ENCODE measurements around the gene PDCL3. TPM values are rescaled to one million over a fixed set of nuclear protein-coding genes. Genes with fewer than 3 reads are reported as not detected.

Gene PDCL3
- total RNA-seq, 1 experiment from 2014 or later, result 16.2 TPM

DNA sequence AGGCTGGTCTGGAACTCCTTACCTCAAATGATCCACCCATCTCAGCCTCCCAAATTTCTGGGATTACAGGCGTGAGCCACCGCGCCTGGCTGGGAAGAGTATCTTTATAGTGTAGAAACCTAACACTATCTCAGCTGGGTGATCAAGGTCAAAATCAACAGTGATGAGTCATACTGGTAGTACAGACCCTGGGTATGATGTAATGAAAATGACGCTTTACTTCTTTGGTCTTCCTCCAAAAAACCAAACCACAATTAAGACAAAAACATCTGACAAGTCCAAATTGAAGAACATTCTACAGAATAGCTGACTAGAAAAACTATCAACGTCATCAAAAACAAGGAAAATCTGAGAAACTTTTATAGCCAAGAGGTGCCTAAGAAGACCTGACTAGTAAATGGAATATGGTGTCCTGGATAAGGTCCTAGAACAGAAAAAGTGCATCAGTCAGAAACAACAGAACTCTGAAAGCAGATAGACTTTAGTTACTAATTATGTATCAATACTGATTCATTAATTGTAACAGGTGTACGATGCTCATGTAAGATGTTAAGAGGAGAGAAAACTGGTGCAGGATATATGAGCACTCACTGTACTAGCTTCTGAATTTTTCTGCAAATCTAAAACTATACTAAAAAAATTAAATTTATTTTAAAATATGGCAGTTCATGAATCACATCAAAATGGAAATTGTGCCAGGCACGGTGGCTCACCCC lies 25.4 kb downstream of the PDCL3 start:
- Histone ChIP-seq H3K9me2 (replicated peaks; ENCODE audit: insufficient read depth, low read length) (no peaks in the 10 kb centered on the region), H3K4me3 (ENCODE audit: low read length) (no peak overlapping the region), H3K4me2 (ENCODE audit: low read depth, low read length, poor library complexity, severe bottlenecking) (no peak overlapping the region), H3K9ac (ENCODE audit: low read length) (no peak overlapping the region), H3K9me3 (ENCODE audit: low read length) (no peaks in the 10 kb centered on the region), H3K4me1 (ENCODE audit: low read length) (no peaks in the 10 kb centered on the region), H3K79me2 (ENCODE audit: low read length) (no peaks in the 10 kb centered on the region), H3K36me3 (ENCODE audit: insufficient read depth, low read length) (no peaks in the 10 kb centered on the region), H4K20me1 (ENCODE audit: insufficient read depth, low read depth, low read length) (no peaks in the 10 kb centered on the region), H3K27me3 (ENCODE audit: low read length) (no peaks in the 10 kb centered on the region), H2AFZ (ENCODE audit: low read length) (no peak overlapping the region), H3K27ac (ENCODE audit: low read length) (no peak overlapping the region)
- no peak for DNase-seq

DNA sequence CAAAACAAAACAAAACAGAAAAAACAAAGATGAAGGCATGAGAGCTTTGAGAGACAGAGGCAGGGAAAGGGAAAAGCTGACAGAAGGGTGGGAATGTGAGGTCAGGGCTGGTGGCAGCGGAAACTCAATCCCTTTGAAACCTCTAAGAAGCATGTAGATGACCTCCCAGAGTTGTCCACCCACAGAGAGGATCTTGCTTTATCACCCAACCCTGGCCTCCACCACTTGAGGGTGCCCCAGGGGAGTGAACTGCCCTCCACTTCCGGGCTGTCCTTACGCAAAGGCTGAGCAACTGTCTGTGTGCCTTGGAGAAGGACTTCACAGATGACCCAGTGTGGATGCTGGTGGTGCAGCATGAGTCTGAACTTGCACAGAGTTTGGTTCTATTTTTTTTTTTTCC lies 26.7 kb downstream of the PDCL3 start:
- Histone ChIP-seq H3K36me3 (ENCODE audit: insufficient read depth, low read length) (no peaks in the 10 kb centered on the region), H3K9me3 (ENCODE audit: low read length) (no peaks in the 10 kb centered on the region), H3K79me2 (ENCODE audit: low read length) (no peaks in the 10 kb centered on the region), H3K27ac (ENCODE audit: low read length) (no peak overlapping the region), H2AFZ (ENCODE audit: low read length) (no peak overlapping the region), H4K20me1 (ENCODE audit: insufficient read depth, low read depth, low read length) (no peaks in the 10 kb centered on the region), H3K4me2 (ENCODE audit: low read depth, low read length, poor library complexity, severe bottlenecking) (no peak overlapping the region), H3K9me2 (replicated peaks; ENCODE audit: insufficient read depth, low read length) (no peaks in the 10 kb centered on the region), H3K4me3 (ENCODE audit: low read length) (no peak overlapping the region), H3K27me3 (ENCODE audit: low read length) (no peaks in the 10 kb centered on the region), H3K9ac (ENCODE audit: low read length) (no peak overlapping the region), H3K4me1 (ENCODE audit: low read length) (no peaks in the 10 kb centered on the region)
- no peak for DNase-seq

DNA sequence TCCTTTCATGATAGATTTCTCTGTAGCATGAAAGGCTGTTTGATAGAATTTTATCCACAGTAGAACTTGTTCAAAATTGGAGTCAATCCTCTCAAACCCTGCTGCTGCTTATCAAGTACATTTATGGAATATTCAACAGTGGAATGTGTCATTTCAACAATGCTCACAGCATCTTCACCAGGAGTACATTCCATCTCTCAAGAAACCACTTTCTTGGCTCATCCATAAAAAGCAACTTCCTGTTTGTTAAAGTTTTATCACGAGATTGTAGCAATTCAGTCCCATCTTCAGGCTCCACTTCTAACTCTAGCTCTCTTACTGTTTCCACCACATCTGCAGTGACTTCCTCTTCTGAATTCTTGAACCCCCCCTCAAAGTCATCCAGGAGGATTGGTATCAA lies 29.4 kb downstream of the PDCL3 start:
- no peak overlapping the region for H2AFZ ChIP-seq (ENCODE audit: low read length)
- no peaks in the 10 kb centered on the region for H3K36me3 ChIP-seq (ENCODE audit: insufficient read depth, low read length)
- no peak overlapping the region for H3K4me2 ChIP-seq (ENCODE audit: low read depth, low read length, poor library complexity, severe bottlenecking)
- no peak overlapping the region for H3K27ac ChIP-seq (ENCODE audit: low read length)
- no peak overlapping the region for H3K9ac ChIP-seq (ENCODE audit: low read length)
- H3K4me1 ChIP-seq (ENCODE audit: low read length), result no peaks in the 10 kb centered on the region
- H3K4me3 ChIP-seq (ENCODE audit: low read length), result no peak overlapping the region
- no peaks in the 10 kb centered on the region for H3K9me2 ChIP-seq (replicated peaks; ENCODE audit: insufficient read depth, low read length)
- no peaks in the 10 kb centered on the region for H4K20me1 ChIP-seq (ENCODE audit: insufficient read depth, low read depth, low read length)
- H3K79me2 ChIP-seq (ENCODE audit: low read length), result no peaks in the 10 kb centered on the region
- no peaks in the 10 kb centered on the region for H3K9me3 ChIP-seq (ENCODE audit: low read length)
- no peak for DNase-seq
- no peaks in the 10 kb centered on the region for H3K27me3 ChIP-seq (ENCODE audit: low read length)

DNA sequence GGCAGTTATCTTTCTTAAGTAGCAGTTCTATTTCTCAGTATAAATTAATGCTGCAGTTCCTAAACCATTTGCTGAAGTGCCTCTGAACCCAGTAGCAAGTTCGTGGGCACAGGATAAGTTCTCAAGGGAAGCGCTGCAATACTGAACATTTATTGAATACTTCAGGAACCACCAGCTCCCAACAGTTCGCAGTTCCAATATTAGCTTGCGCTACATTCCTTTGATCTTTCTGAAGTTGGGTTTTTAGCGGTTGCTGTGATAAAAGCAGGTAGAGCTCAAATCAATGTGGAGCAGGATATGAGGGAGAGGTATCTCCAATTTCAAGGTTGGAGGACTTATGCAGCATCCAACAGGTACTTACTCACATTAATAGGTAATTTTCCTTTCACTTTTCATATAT lies 33.7 kb downstream of the PDCL3 start:
- Histone ChIP-seq H4K20me1 (ENCODE audit: insufficient read depth, low read depth, low read length) (no peaks in the 10 kb centered on the region), H3K9me3 (ENCODE audit: low read length) (no peaks in the 10 kb centered on the region), H3K4me1 (ENCODE audit: low read length) (peaks cover 5% of the 10 kb centered on the region), H3K36me3 (ENCODE audit: insufficient read depth, low read length) (no peaks in the 10 kb centered on the region), H3K4me3 (ENCODE audit: low read length) (no peak overlapping the region), H3K27ac (ENCODE audit: low read length) (no peak overlapping the region), H3K9me2 (replicated peaks; ENCODE audit: insufficient read depth, low read length) (no peaks in the 10 kb centered on the region), H3K9ac (ENCODE audit: low read length) (no peak overlapping the region), H3K79me2 (ENCODE audit: low read length) (no peaks in the 10 kb centered on the region), H3K27me3 (ENCODE audit: low read length) (no peaks in the 10 kb centered on the region), H2AFZ (ENCODE audit: low read length) (no peak overlapping the region), H3K4me2 (ENCODE audit: low read depth, low read length, poor library complexity, severe bottlenecking) (no peak overlapping the region)
- no peak for DNase-seq

GRCh38 chr2:100599566-100599965 lies 36.8 kb downstream of the PDCL3 start:
- Histone ChIP-seq H3K4me1 (ENCODE audit: low read length) (peaks cover 36% of the 10 kb centered on the region), H3K4me2 (ENCODE audit: low read depth, low read length, poor library complexity, severe bottlenecking) (no peak overlapping the region), H3K79me2 (ENCODE audit: low read length) (no peaks in the 10 kb centered on the region), H3K27ac (ENCODE audit: low read length) (no peak overlapping the region), H3K9me2 (replicated peaks; ENCODE audit: insufficient read depth, low read length) (no peaks in the 10 kb centered on the region), H4K20me1 (ENCODE audit: insufficient read depth, low read depth, low read length) (no peaks in the 10 kb centered on the region), H3K9me3 (ENCODE audit: low read length) (no peaks in the 10 kb centered on the region), H3K9ac (ENCODE audit: low read length) (no peak overlapping the region), H3K27me3 (ENCODE audit: low read length) (no peaks in the 10 kb centered on the region), H2AFZ (ENCODE audit: low read length) (no peak overlapping the region), H3K36me3 (ENCODE audit: insufficient read depth, low read length) (no peaks in the 10 kb centered on the region), H3K4me3 (ENCODE audit: low read length) (no peak overlapping the region)
- DNase-seq, result no peak

- Histone ChIP-seq H3K4me2 (ENCODE audit: low read depth, low read length, poor library complexity, severe bottlenecking) (peak overlapping the region; percentile 71), H3K27me3 (ENCODE audit: low read length) (no peaks in the 10 kb centered on the region), H4K20me1 (ENCODE audit: insufficient read depth, low read depth, low read length) (no peaks in the 10 kb centered on the region), H3K27ac (ENCODE audit: low read length) (peak overlapping the region; percentile 52), H2AFZ (ENCODE audit: low read length) (peak overlapping the region; percentile 32), H3K9me2 (replicated peaks; ENCODE audit: insufficient read depth, low read length) (no peaks in the 10 kb centered on the region), H3K36me3 (ENCODE audit: insufficient read depth, low read length) (no peaks in the 10 kb centered on the region), H3K9me3 (ENCODE audit: low read length) (no peaks in the 10 kb centered on the region), H3K4me1 (ENCODE audit: low read length) (peaks cover 45% of the 10 kb centered on the region), H3K9ac (ENCODE audit: low read length) (peak overlapping the region; percentile 33), H3K4me3 (ENCODE audit: low read length) (peak overlapping the region; percentile 44; the same call in 1 of the 2 replicates), H3K79me2 (ENCODE audit: low read length) (no peaks in the 10 kb centered on the region)
- DNase-seq, result peak; percentile 90
Measured at GRCh38 chr2:100601661-100602060, 38.9 kb downstream of the PDCL3 start.

DNA sequence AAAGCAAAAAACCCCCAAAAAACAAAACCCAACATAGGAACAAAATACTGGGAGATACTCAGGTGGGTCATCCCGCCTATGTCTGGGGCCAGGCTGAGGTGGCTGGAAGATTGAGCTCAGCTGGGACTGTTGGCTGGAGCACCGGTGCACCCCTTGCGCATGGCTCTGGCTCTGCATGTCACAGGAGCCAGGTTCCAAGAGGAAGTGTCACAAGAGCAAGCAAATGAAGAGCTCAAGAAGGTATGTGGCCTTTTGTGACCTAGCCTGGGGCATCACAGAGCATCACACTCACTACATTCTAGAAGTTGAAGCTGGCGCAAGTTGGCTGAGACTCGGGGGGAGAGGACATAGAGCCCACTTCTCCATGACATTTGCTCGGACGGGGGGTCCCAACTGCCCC lies 40.6 kb downstream of the PDCL3 start:
- H3K4me3 ChIP-seq (ENCODE audit: low read length), result no peak overlapping the region
- no peak overlapping the region for H3K9ac ChIP-seq (ENCODE audit: low read length)
- H3K4me1 ChIP-seq (ENCODE audit: low read length), result peaks cover 45% of the 10 kb centered on the region
- H3K79me2 ChIP-seq (ENCODE audit: low read length), result no peaks in the 10 kb centered on the region
- no peak overlapping the region for H3K27ac ChIP-seq (ENCODE audit: low read length)
- no peaks in the 10 kb centered on the region for H4K20me1 ChIP-seq (ENCODE audit: insufficient read depth, low read depth, low read length)
- no peaks in the 10 kb centered on the region for H3K9me3 ChIP-seq (ENCODE audit: low read length)
- H3K36me3 ChIP-seq (ENCODE audit: insufficient read depth, low read length), result no peaks in the 10 kb centered on the region
- H3K4me2 ChIP-seq (ENCODE audit: low read depth, low read length, poor library complexity, severe bottlenecking), result peak overlapping the region; percentile 34
- no peaks in the 10 kb centered on the region for H3K9me2 ChIP-seq (replicated peaks; ENCODE audit: insufficient read depth, low read length)
- no peaks in the 10 kb centered on the region for H3K27me3 ChIP-seq (ENCODE audit: low read length)
- peak; percentile 73 for DNase-seq
- H2AFZ ChIP-seq (ENCODE audit: low read length), result no peak overlapping the region

DNA sequence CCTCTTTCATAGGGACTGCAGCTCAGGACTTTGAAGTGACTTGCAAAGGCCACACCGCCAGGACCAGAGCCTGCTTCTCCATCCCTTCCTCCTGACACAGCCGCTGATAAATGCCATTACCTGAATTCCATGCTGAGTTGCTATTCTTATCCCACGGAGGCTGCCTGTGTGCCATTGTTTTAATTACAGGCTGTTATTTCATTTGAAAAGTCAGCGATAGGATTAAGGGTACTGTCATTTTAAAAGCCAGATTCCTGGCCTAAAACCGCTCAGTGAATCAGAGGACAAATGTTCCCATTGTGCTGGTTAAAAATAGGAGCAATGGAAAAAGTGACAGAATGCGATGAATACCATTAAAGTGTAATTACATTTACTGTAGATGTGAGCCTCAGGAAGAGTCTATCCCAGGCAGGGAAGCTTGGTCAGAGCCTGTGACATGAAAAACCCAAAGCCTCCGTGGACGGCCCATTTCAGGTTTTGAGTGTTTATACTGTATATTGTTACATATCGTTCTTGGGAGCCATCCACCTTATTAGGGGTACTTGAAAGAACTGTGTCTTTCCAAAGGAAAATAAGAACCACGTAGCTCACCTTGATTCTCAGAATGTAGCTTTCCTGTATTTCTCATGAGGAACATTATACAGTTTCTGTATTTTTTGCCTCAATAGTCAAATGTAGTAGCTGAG lies 41.3 kb downstream of the PDCL3 start:
- Histone ChIP-seq H3K36me3 (ENCODE audit: insufficient read depth, low read length) (no peaks in the 10 kb centered on the region), H3K9me3 (ENCODE audit: low read length) (no peaks in the 10 kb centered on the region), H3K27me3 (ENCODE audit: low read length) (no peaks in the 10 kb centered on the region), H3K9me2 (replicated peaks; ENCODE audit: insufficient read depth, low read length) (no peaks in the 10 kb centered on the region), H3K9ac (ENCODE audit: low read length) (no peak overlapping the region), H3K27ac (ENCODE audit: low read length) (no peak overlapping the region), H4K20me1 (ENCODE audit: insufficient read depth, low read depth, low read length) (no peaks in the 10 kb centered on the region), H3K4me2 (ENCODE audit: low read depth, low read length, poor library complexity, severe bottlenecking) (peak overlapping the region; percentile 34), H3K4me1 (ENCODE audit: low read length) (peaks cover 45% of the 10 kb centered on the region), H2AFZ (ENCODE audit: low read length) (no peak overlapping the region), H3K4me3 (ENCODE audit: low read length) (no peak overlapping the region), H3K79me2 (ENCODE audit: low read length) (no peaks in the 10 kb centered on the region)
- DNase-seq, result no peak

Data from Karpas-422 (cell line).